ENCODE measurements around the gene DHDDS.

Gene DHDDS

GRCh38 chr1:26468911-26469310, 36.8 kb downstream of the DHDDS start:
- H3K27me3 ChIP-seq (replicated peaks; ENCODE audit: control insufficient read depth, insufficient read depth, low read length) = no peaks in the 10 kb centered on the region
- H3K36me3 ChIP-seq (ENCODE audit: control insufficient read depth, insufficient read depth, low read length, severe bottlenecking) = peaks cover 61% of the 10 kb centered on the region
- no peak overlapping the region for H3K9ac ChIP-seq (ENCODE audit: low read length)
- DNase-seq (ENCODE audit: low read depth) = no peak
- peaks cover 24% of the 10 kb centered on the region for H3K4me1 ChIP-seq (ENCODE audit: control insufficient read depth, insufficient read depth, low read length)
- no peak overlapping the region for H3K4me3 ChIP-seq (ENCODE audit: low read length)
- H3K9me3 ChIP-seq (ENCODE audit: control insufficient read depth, low read length) = no peaks in the 10 kb centered on the region

GRCh38 chr1:26469558-26469957, 37.4 kb downstream of the DHDDS start:
- no peak overlapping the region for H3K9ac ChIP-seq (ENCODE audit: low read length)
- H3K9me3 ChIP-seq (ENCODE audit: control insufficient read depth, low read length) = no peaks in the 10 kb centered on the region
- H3K27me3 ChIP-seq (replicated peaks; ENCODE audit: control insufficient read depth, insufficient read depth, low read length) = no peaks in the 10 kb centered on the region
- H3K36me3 ChIP-seq (ENCODE audit: control insufficient read depth, insufficient read depth, low read length, severe bottlenecking) = peaks cover 61% of the 10 kb centered on the region
- no peak overlapping the region for H3K4me3 ChIP-seq (ENCODE audit: low read length)
- peaks cover 27% of the 10 kb centered on the region for H3K4me1 ChIP-seq (ENCODE audit: control insufficient read depth, insufficient read depth, low read length)
- DNase-seq (ENCODE audit: low read depth) = no peak

- DNase-seq (ENCODE audit: low read depth) = no peak
- H3K27me3 ChIP-seq (replicated peaks; ENCODE audit: control insufficient read depth, insufficient read depth, low read length) = no peaks in the 10 kb centered on the region
- peaks cover 27% of the 10 kb centered on the region for H3K4me1 ChIP-seq (ENCODE audit: control insufficient read depth, insufficient read depth, low read length)
- no peaks in the 10 kb centered on the region for H3K9me3 ChIP-seq (ENCODE audit: control insufficient read depth, low read length)
- H3K4me3 ChIP-seq (ENCODE audit: low read length) = peak overlapping the region; percentile 77
- H3K9ac ChIP-seq (ENCODE audit: low read length) = no peak overlapping the region
- peaks cover 55% of the 10 kb centered on the region for H3K36me3 ChIP-seq (ENCODE audit: control insufficient read depth, insufficient read depth, low read length, severe bottlenecking)
Observed at GRCh38 chr1:26470878-26471497, 38.9 kb downstream of the DHDDS start.

- H3K4me1 ChIP-seq (ENCODE audit: control insufficient read depth, insufficient read depth, low read length) = peaks cover 27% of the 10 kb centered on the region
Observed at GRCh38 chr1:26471498-26472319, 39.6 kb downstream of the DHDDS start.

GRCh38 chr1:26472320-26472900, 40.3 kb downstream of the DHDDS start, which contains the start of gene HMGN2:
Gene HMGN2, plus strand, starts transcription at chr1:26472440. Its CDS starts 173 bp downstream, at chr1:26472613.
- peak; percentile 93 for DNase-seq (ENCODE audit: low read depth)
- Histone ChIP-seq H3K9ac (ENCODE audit: low read length) (peak within 1 kb of the TSS; percentile 94), H3K9me3 (ENCODE audit: control insufficient read depth, low read length) (no peaks in the 10 kb centered on the region), H3K4me1 (ENCODE audit: control insufficient read depth, insufficient read depth, low read length) (peaks cover 27% of the 10 kb centered on the region), H3K27me3 (replicated peaks; ENCODE audit: control insufficient read depth, insufficient read depth, low read length) (no peaks in the 10 kb centered on the region), H3K36me3 (ENCODE audit: control insufficient read depth, insufficient read depth, low read length, severe bottlenecking) (peaks cover 55% of the 10 kb centered on the region), H3K4me3 (ENCODE audit: low read length) (peak within 1 kb of the TSS; percentile 92)

More at GRCh38 chr1:26471498-26472319, 39.6 kb downstream of the DHDDS start:
- Histone ChIP-seq H3K9ac (ENCODE audit: low read length) (peak overlapping the region; percentile 77), H3K4me3 (ENCODE audit: low read length) (peak overlapping the region; percentile 77), H3K27me3 (replicated peaks; ENCODE audit: control insufficient read depth, insufficient read depth, low read length) (no peaks in the 10 kb centered on the region), H3K9me3 (ENCODE audit: control insufficient read depth, low read length) (no peaks in the 10 kb centered on the region), H3K36me3 (ENCODE audit: control insufficient read depth, insufficient read depth, low read length, severe bottlenecking) (peaks cover 55% of the 10 kb centered on the region)
- DNase-seq (ENCODE audit: low read depth) = peak; percentile 83

GRCh38 chr1:26472901-26473845, 41.1 kb downstream of the DHDDS start:
- H3K9ac ChIP-seq (ENCODE audit: low read length) = peak overlapping the region; percentile 94
- peak; percentile 99 for DNase-seq (ENCODE audit: low read depth)
- peaks cover 27% of the 10 kb centered on the region for H3K4me1 ChIP-seq (ENCODE audit: control insufficient read depth, insufficient read depth, low read length)
- peaks cover 51% of the 10 kb centered on the region for H3K36me3 ChIP-seq (ENCODE audit: control insufficient read depth, insufficient read depth, low read length, severe bottlenecking)
- no peaks in the 10 kb centered on the region for H3K27me3 ChIP-seq (replicated peaks; ENCODE audit: control insufficient read depth, insufficient read depth, low read length)
- no peaks in the 10 kb centered on the region for H3K9me3 ChIP-seq (ENCODE audit: control insufficient read depth, low read length)
- peak overlapping the region; percentile 92 for H3K4me3 ChIP-seq (ENCODE audit: low read length)

- no peak overlapping the region for H3K4me3 ChIP-seq (ENCODE audit: low read length)
- H3K4me1 ChIP-seq (ENCODE audit: control insufficient read depth, insufficient read depth, low read length) = peaks cover 27% of the 10 kb centered on the region
- no peak overlapping the region for H3K9ac ChIP-seq (ENCODE audit: low read length)
- H3K36me3 ChIP-seq (ENCODE audit: control insufficient read depth, insufficient read depth, low read length, severe bottlenecking) = peaks cover 37% of the 10 kb centered on the region
- no peaks in the 10 kb centered on the region for H3K27me3 ChIP-seq (replicated peaks; ENCODE audit: control insufficient read depth, insufficient read depth, low read length)
- no peaks in the 10 kb centered on the region for H3K9me3 ChIP-seq (ENCODE audit: control insufficient read depth, low read length)
- DNase-seq (ENCODE audit: low read depth) = no peak
Observed at GRCh38 chr1:26474818-26475217, 42.7 kb downstream of the DHDDS start.

GRCh38 chr1:26475989-26476388, 43.9 kb downstream of the DHDDS start:
- Histone ChIP-seq H3K9ac (ENCODE audit: low read length) (no peak overlapping the region), H3K27me3 (replicated peaks; ENCODE audit: control insufficient read depth, insufficient read depth, low read length) (no peaks in the 10 kb centered on the region), H3K9me3 (ENCODE audit: control insufficient read depth, low read length) (no peaks in the 10 kb centered on the region), H3K4me1 (ENCODE audit: control insufficient read depth, insufficient read depth, low read length) (peaks cover 26% of the 10 kb centered on the region), H3K36me3 (ENCODE audit: control insufficient read depth, insufficient read depth, low read length, severe bottlenecking) (peaks cover 37% of the 10 kb centered on the region), H3K4me3 (ENCODE audit: low read length) (no peak overlapping the region)
- no peak for DNase-seq (ENCODE audit: low read depth)

GRCh38 chr1:26476958-26477357, 44.8 kb downstream of the DHDDS start:
- peaks cover 37% of the 10 kb centered on the region for H3K36me3 ChIP-seq (ENCODE audit: control insufficient read depth, insufficient read depth, low read length, severe bottlenecking)
- peaks cover 21% of the 10 kb centered on the region for H3K4me1 ChIP-seq (ENCODE audit: control insufficient read depth, insufficient read depth, low read length)
- DNase-seq (ENCODE audit: low read depth) = no peak
- H3K4me3 ChIP-seq (ENCODE audit: low read length) = no peak overlapping the region
- no peaks in the 10 kb centered on the region for H3K27me3 ChIP-seq (replicated peaks; ENCODE audit: control insufficient read depth, insufficient read depth, low read length)
- no peaks in the 10 kb centered on the region for H3K9me3 ChIP-seq (ENCODE audit: control insufficient read depth, low read length)
- H3K9ac ChIP-seq (ENCODE audit: low read length) = no peak overlapping the region

- H3K27me3 ChIP-seq (replicated peaks; ENCODE audit: control insufficient read depth, insufficient read depth, low read length) = no peaks in the 10 kb centered on the region
- DNase-seq (ENCODE audit: low read depth) = no peak
- H3K4me3 ChIP-seq (ENCODE audit: low read length) = no peak overlapping the region
- H3K9me3 ChIP-seq (ENCODE audit: control insufficient read depth, low read length) = no peaks in the 10 kb centered on the region
- H3K4me1 ChIP-seq (ENCODE audit: control insufficient read depth, insufficient read depth, low read length) = peaks cover 21% of the 10 kb centered on the region
- peaks cover 37% of the 10 kb centered on the region for H3K36me3 ChIP-seq (ENCODE audit: control insufficient read depth, insufficient read depth, low read length, severe bottlenecking)
- H3K9ac ChIP-seq (ENCODE audit: low read length) = no peak overlapping the region
Observed at GRCh38 chr1:26477446-26478152, 45.5 kb downstream of the DHDDS start.

Measured in adipocyte (in vitro differentiated cells).